ENCODE measurements around the gene DHRSX. TPM values are rescaled to one million over a fixed set of nuclear protein-coding genes. Genes with fewer than 3 reads are reported as not detected.

Gene DHRSX
- polyA plus RNA-seq, 3 donors, result 12.9 to 33.2 (median 28.3) TPM

GRCh38 chrX:2485789-2486345 lies 14.9 kb downstream of the DHRSX start:
- WGBS (ENCODE audit: insufficient coverage), result 92% methylated on average over 5 of the region's 10 CpGs
- Histone ChIP-seq H3K79me2 (ENCODE audit: insufficient read depth, low read length) (peaks cover 22% of the 10 kb centered on the region), H3K27ac (ENCODE audit: low read depth in 1 of 2, low read length in 2 of 2) (no peak overlapping the region), H3K4me1 (ENCODE audit: control insufficient read depth in 1 of 2, insufficient read depth in 2 of 2, low read length in 2 of 2) (no peaks in the 10 kb centered on the region), H4K20me1 (ENCODE audit: insufficient read depth, low read length) (peaks cover 85% of the 10 kb centered on the region), H3K27me3 (ENCODE audit: control insufficient read depth in 2 of 2, insufficient read depth in 2 of 2, low read length in 2 of 2) (no peaks in the 10 kb centered on the region), H3K9me3 (replicated peaks in 1 of 2; ENCODE audit: control insufficient read depth in 1 of 2, insufficient read depth in 1 of 2, low read length in 2 of 2) (no peaks in the 10 kb centered on the region), H3K9ac (ENCODE audit: insufficient read depth, low read length, poor library complexity, severe bottlenecking) (no peak overlapping the region), H2AFZ (ENCODE audit: insufficient read depth, low read depth, low read length, poor library complexity, severe bottlenecking) (no peak overlapping the region), H3K36me3 (replicated peaks in 1 of 2; ENCODE audit: control insufficient read depth in 1 of 2, insufficient read depth in 2 of 2, low read length in 2 of 2) (peaks cover 45 to 63% of the 10 kb centered on the region in 2 donors), H3K4me2 (replicated peaks; ENCODE audit: extremely low read depth, low read length, poor library complexity, severe bottlenecking) (no peak overlapping the region), H3K4me3 (replicated peaks in 1 of 3; ENCODE audit: low read depth in 2 of 3, low read length in 3 of 3) (no peak overlapping the region)
- TF ChIP-seq, protein P1, sequence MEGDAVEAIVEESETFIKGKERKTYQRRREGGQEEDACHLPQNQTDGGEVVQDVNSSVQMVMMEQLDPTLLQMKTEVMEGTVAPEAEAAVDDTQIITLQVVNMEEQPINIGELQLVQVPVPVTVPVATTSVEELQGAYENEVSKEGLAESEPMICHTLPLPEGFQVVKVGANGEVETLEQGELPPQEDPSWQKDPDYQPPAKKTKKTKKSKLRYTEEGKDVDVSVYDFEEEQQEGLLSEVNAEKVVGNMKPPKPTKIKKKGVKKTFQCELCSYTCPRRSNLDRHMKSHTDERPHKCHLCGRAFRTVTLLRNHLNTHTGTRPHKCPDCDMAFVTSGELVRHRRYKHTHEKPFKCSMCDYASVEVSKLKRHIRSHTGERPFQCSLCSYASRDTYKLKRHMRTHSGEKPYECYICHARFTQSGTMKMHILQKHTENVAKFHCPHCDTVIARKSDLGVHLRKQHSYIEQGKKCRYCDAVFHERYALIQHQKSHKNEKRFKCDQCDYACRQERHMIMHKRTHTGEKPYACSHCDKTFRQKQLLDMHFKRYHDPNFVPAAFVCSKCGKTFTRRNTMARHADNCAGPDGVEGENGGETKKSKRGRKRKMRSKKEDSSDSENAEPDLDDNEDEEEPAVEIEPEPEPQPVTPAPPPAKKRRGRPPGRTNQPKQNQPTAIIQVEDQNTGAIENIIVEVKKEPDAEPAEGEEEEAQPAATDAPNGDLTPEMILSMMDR (IDR thresholded peaks at IDR 0.05), result no peak
- intact Hi-C loops (cut with micrococcal nuclease), result no loop called here
- H3K27me3 Mint-ChIP-seq (ENCODE audit: low read depth in 3 of 3), result peaks cover 0 to 4% (median 0%) of the 10 kb centered on the region in 3 donors
- H3K27ac Mint-ChIP-seq, result peak overlapping the region in 3 of 7 donors; percentile 35 to 88 (median 73)
- DNase-seq, result no peak
- H3K36me3 Mint-ChIP-seq, result peaks cover 48 to 61% of the 10 kb centered on the region in 2 donors
- H3K4me3 Mint-ChIP-seq, result no peak overlapping the region
- H3K4me1 Mint-ChIP-seq, result no peaks in the 10 kb centered on the region
- peaks cover 0 to 5% (median 1%) of the 10 kb centered on the region in 7 donors for H3K9me3 Mint-ChIP-seq

DNA sequence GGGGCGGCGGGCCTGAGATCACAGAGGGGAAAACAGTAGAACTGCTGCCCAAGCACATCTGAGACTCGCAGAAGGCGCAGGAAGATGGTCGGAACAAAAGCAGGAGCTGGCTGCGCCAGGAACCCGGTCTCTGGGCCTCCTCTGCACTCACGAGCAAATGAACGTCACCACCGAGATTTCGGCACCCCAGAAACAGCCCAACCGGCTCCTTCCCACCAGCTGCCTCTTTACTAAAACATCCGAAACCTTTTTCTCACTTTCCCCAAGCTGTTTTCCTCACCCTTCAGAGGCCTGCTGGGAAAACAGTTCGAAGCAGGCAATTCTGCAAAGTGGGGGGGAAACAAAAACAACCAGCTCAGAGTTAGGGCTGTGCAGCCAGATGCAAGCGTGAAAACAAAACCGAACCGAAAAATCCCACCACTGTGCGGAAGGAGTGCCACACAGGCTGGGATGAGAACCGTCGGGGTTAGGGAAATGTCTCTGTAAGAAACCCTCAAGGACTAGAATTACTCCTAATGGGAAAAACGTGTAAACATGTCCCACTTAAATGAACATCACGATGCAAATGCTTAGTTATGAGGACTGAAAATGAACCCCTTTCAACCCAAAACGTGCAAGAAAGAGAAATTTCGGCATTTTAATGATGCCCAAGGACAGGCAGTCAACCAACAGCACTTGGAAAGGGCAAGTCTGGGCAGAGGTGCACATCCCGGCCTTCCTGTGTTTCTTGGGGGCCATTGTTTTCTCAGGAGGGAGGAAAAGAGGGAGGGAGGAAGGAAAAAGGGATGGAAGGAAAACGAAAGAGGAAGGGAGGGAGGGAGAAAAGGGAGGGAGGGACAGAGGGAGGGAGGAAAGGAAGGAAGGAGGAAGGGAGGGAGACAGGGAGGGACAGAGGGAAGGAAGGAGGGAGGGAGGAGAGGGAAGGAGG lies 15.8 kb downstream of the DHRSX start:
- Mint-ChIP-seq H3K9me3 (peaks cover 3 to 8% (median 4%) of the 10 kb centered on the region in 7 donors), H3K27ac (peak overlapping the region in 5 of 7 donors; percentile 9 to 63 (median 45)), H3K4me3 (no peak overlapping the region), H3K36me3 (peaks cover 42 to 58% of the 10 kb centered on the region in 2 donors), H3K27me3 (ENCODE audit: low read depth in 3 of 3) (peaks cover 0 to 4% (median 0%) of the 10 kb centered on the region in 3 donors), H3K4me1 (no peaks in the 10 kb centered on the region)
- intact Hi-C loops (cut with micrococcal nuclease), result no loop called here
- H3K4me2 ChIP-seq (replicated peaks; ENCODE audit: extremely low read depth, low read length, poor library complexity, severe bottlenecking), result no peak overlapping the region
- DNase-seq, result no peak
- no peak overlapping the region for H2AFZ ChIP-seq (ENCODE audit: insufficient read depth, low read depth, low read length, poor library complexity, severe bottlenecking)
- no peaks in the 10 kb centered on the region for H3K27me3 ChIP-seq (ENCODE audit: control insufficient read depth in 2 of 2, insufficient read depth in 2 of 2, low read length in 2 of 2)
- no peak overlapping the region for H3K27ac ChIP-seq (ENCODE audit: low read depth in 1 of 2, low read length in 2 of 2)
- peaks cover 29% of the 10 kb centered on the region for H3K79me2 ChIP-seq (ENCODE audit: insufficient read depth, low read length)
- no peaks in the 10 kb centered on the region for H3K4me1 ChIP-seq (ENCODE audit: control insufficient read depth in 1 of 2, insufficient read depth in 2 of 2, low read length in 2 of 2)
- H4K20me1 ChIP-seq (ENCODE audit: insufficient read depth, low read length), result peaks cover 83% of the 10 kb centered on the region
- 93% methylated on average over 20 of the region's 26 CpGs for WGBS (ENCODE audit: insufficient coverage)
- H3K4me3 ChIP-seq (replicated peaks in 1 of 3; ENCODE audit: low read depth in 2 of 3, low read length in 3 of 3), result no peak overlapping the region
- no peak overlapping the region for H3K9ac ChIP-seq (ENCODE audit: insufficient read depth, low read length, poor library complexity, severe bottlenecking)
- TF ChIP-seq, protein P1 (IDR thresholded peaks at IDR 0.05), result no peak
- H3K9me3 ChIP-seq (replicated peaks in 1 of 2; ENCODE audit: control insufficient read depth in 1 of 2, insufficient read depth in 1 of 2, low read length in 2 of 2), result peaks cover 0 to 4% of the 10 kb centered on the region in 2 donors
- H3K36me3 ChIP-seq (replicated peaks in 1 of 2; ENCODE audit: control insufficient read depth in 1 of 2, insufficient read depth in 2 of 2, low read length in 2 of 2), result peaks cover 36 to 61% of the 10 kb centered on the region in 2 donors

All from CD14-positive monocyte (primary cell).